Large intestine (tissue), 3 donors: ENCODE results near the gene RMI2. TPM values are rescaled to one million over a fixed set of nuclear protein-coding genes. Genes with fewer than 3 reads are reported as not detected.

Experiments used
- DNase-seq, 2 donors: peaks; one replicate each; pipeline versions ENCODE4 v3.0.0 to v3.0.0-alpha.2; 2013
- H3K27ac ChIP-seq: one replicate; pipeline ENCODE4 v1.5.1; 2013; ENCODE audit warnings: low read length
- H3K27me3 ChIP-seq: 2 replicates; pipeline ENCODE4 v1.6.1; 2013; ENCODE audit warnings: low read length; ENCODE audit not compliant: control insufficient read depth, insufficient read depth
- H3K36me3 ChIP-seq: 2 replicates; pipeline ENCODE4 v1.6.1; 2013; ENCODE audit warnings: low read length; ENCODE audit not compliant: control insufficient read depth, insufficient read depth
- H3K4me1 ChIP-seq: one replicate; pipeline ENCODE4 v1.6.1; 2013; ENCODE audit warnings: low read length; ENCODE audit not compliant: control insufficient read depth, insufficient read depth
- H3K4me3 ChIP-seq: one replicate; pipeline ENCODE4 v1.5.1; 2013; ENCODE audit warnings: low read length
- H3K9me3 ChIP-seq: one replicate; pipeline ENCODE4 v1.6.1; 2013; ENCODE audit warnings: mild to moderate bottlenecking, low read depth, low read length, moderate library complexity; ENCODE audit not compliant: control insufficient read depth
- WGBS: methylation state at CpG from one replicate; pipeline ENCODE4 v1.1.5; 2013; ENCODE audit warnings: low lambda C conversion rate; ENCODE audit not compliant: insufficient coverage; 5-methylcytosine and 5-hydroxymethylcytosine counted together
- polyA plus RNA-seq: library from polyadenylated mRNA; unstranded; fragments of 120-200 nt; gene quantifications from one replicate; pipeline ENCODE4 v1.2.1, GENCODE V29; 2013

The RMI2 gene
- polyA plus RNA-seq, 1 donor, result 12.4 TPM

GRCh38 chr16:11354733-11355574, 9.7 kb downstream of the RMI2 start:
- Histone ChIP-seq H3K4me1 (no peaks in the 10 kb centered on the region), H3K27ac (no peak overlapping the region), H3K36me3 (no peaks in the 10 kb centered on the region), H3K4me3 (no peak overlapping the region), H3K9me3 (no peaks in the 10 kb centered on the region), H3K27me3 (no peaks in the 10 kb centered on the region)
- no CpG with 5 or more reads among the region's 11 CpGs for WGBS
- DNase-seq, result peak in 1 of 2 donors; percentile 27

GRCh38 chr16:11355862-11356261, 10.6 kb downstream of the RMI2 start:
- DNase-seq, result no peak
- Histone ChIP-seq H3K36me3 (no peaks in the 10 kb centered on the region), H3K9me3 (no peaks in the 10 kb centered on the region), H3K4me3 (no peak overlapping the region), H3K4me1 (no peaks in the 10 kb centered on the region), H3K27me3 (no peaks in the 10 kb centered on the region), H3K27ac (no peak overlapping the region)
- WGBS, result 63% methylated on average over 2 of the region's 8 CpGs

- Histone ChIP-seq H3K4me1 (no peaks in the 10 kb centered on the region), H3K27ac (no peak overlapping the region), H3K27me3 (no peaks in the 10 kb centered on the region), H3K4me3 (no peak overlapping the region), H3K36me3 (no peaks in the 10 kb centered on the region), H3K9me3 (no peaks in the 10 kb centered on the region)
- DNase-seq, result peak; percentile 32 to 35
- WGBS, result no CpG with 5 or more reads among the region's 15 CpGs
Measured at GRCh38 chr16:11356573-11357331, 11.5 kb downstream of the RMI2 start.

GRCh38 chr16:11358531-11358930, 13.3 kb downstream of the RMI2 start:
- no CpG with 5 or more reads among the region's 7 CpGs for WGBS
- DNase-seq, result no peak
- Histone ChIP-seq H3K27me3 (no peaks in the 10 kb centered on the region), H3K4me3 (no peak overlapping the region), H3K36me3 (no peaks in the 10 kb centered on the region), H3K4me1 (no peaks in the 10 kb centered on the region), H3K27ac (no peak overlapping the region), H3K9me3 (no peaks in the 10 kb centered on the region)

GRCh38 chr16:11359370-11359769, 14.1 kb downstream of the RMI2 start:
- no peaks in the 10 kb centered on the region for H3K36me3 ChIP-seq
- DNase-seq, result no peak
- H3K4me3 ChIP-seq, result no peak overlapping the region
- H3K4me1 ChIP-seq, result no peaks in the 10 kb centered on the region
- H3K9me3 ChIP-seq, result no peaks in the 10 kb centered on the region
- WGBS, result no CpG with 5 or more reads among the region's 5 CpGs
- H3K27me3 ChIP-seq, result no peaks in the 10 kb centered on the region
- no peak overlapping the region for H3K27ac ChIP-seq

GRCh38 chr16:11360641-11361373, 15.5 kb downstream of the RMI2 start:
- Histone ChIP-seq H3K4me1 (no peaks in the 10 kb centered on the region), H3K27me3 (no peaks in the 10 kb centered on the region)
- 70% methylated on average over 2 of the region's 13 CpGs for WGBS

GRCh38 chr16:11361701-11362451, 16.6 kb downstream of the RMI2 start:
- no CpG with 5 or more reads among the region's 16 CpGs for WGBS
- no peak overlapping the region for H3K4me3 ChIP-seq
- H3K36me3 ChIP-seq, result no peaks in the 10 kb centered on the region
- H3K27ac ChIP-seq, result no peak overlapping the region
- H3K27me3 ChIP-seq, result no peaks in the 10 kb centered on the region
- H3K9me3 ChIP-seq, result no peaks in the 10 kb centered on the region
- H3K4me1 ChIP-seq, result no peaks in the 10 kb centered on the region
- DNase-seq, result no peak

More at GRCh38 chr16:11360641-11361373, 15.5 kb downstream of the RMI2 start:
- no peaks in the 10 kb centered on the region for H3K36me3 ChIP-seq
- DNase-seq, result no peak
- no peaks in the 10 kb centered on the region for H3K9me3 ChIP-seq
- no peak overlapping the region for H3K27ac ChIP-seq
- no peak overlapping the region for H3K4me3 ChIP-seq

- no peaks in the 10 kb centered on the region for H3K9me3 ChIP-seq
- no peak overlapping the region for H3K27ac ChIP-seq
- no peaks in the 10 kb centered on the region for H3K36me3 ChIP-seq
- DNase-seq, result no peak
- H3K4me3 ChIP-seq, result no peak overlapping the region
- WGBS, result no CpG with 5 or more reads among the region's 7 CpGs
- H3K4me1 ChIP-seq, result no peaks in the 10 kb centered on the region
- no peaks in the 10 kb centered on the region for H3K27me3 ChIP-seq
Measured at GRCh38 chr16:11363927-11364258, 18.6 kb downstream of the RMI2 start.

- Histone ChIP-seq H3K4me3 (no peak overlapping the region), H3K27ac (no peak overlapping the region), H3K36me3 (no peaks in the 10 kb centered on the region), H3K4me1 (no peaks in the 10 kb centered on the region), H3K9me3 (no peaks in the 10 kb centered on the region), H3K27me3 (no peaks in the 10 kb centered on the region)
- DNase-seq, result no peak
- WGBS, result 93% methylated on average over 3 of the region's 5 CpGs
Measured at GRCh38 chr16:11367483-11367906, 22.2 kb downstream of the RMI2 start.
